SW 1271 (cell line): Measurements from ENCODE around the gene RFTN1.
A peak's percentile ranks its signal among the peaks of the same experiment; 100 is the strongest.

Experiments used
- DNase-seq, 2 experiments: peaks; one replicate each; lab custom pipeline; 2025; lab: John Stamatoyannopoulos, UW

RFTN1 gene

GRCh38 chr3:16464511-16465148 lies 48.9 kb downstream of the RFTN1 start:
- no peak for DNase-seq

GRCh38 chr3:16463914-16464313 lies 49.6 kb downstream of the RFTN1 start:
- DNase-seq = no peak

GRCh38 chr3:16463119-16463518 lies 50.4 kb downstream of the RFTN1 start:
- DNase-seq = no peak

GRCh38 chr3:16462679-16463078 lies 50.8 kb downstream of the RFTN1 start:
- DNase-seq = no peak

GRCh38 chr3:16461463-16462245 lies 51.8 kb downstream of the RFTN1 start:
- DNase-seq = no peak

- DNase-seq = no peak
These were observed 52.6 kb downstream of the RFTN1 start for GRCh38 chr3:16460886-16461285.

- DNase-seq = no peak
These were observed 53.2 kb downstream of the RFTN1 start for GRCh38 chr3:16460273-16460672.

- no peak for DNase-seq
These were observed 56.6 kb downstream of the RFTN1 start for GRCh38 chr3:16456784-16457415.

- DNase-seq = no peak
These were observed 57.5 kb downstream of the RFTN1 start for GRCh38 chr3:16455966-16456365.

GRCh38 chr3:16455001-16455400 lies 58.5 kb downstream of the RFTN1 start:
- DNase-seq = no peak

GRCh38 chr3:16452261-16452660 lies 61.2 kb downstream of the RFTN1 start:
- DNase-seq = no peak

- no peak for DNase-seq
These were observed 64.1 kb downstream of the RFTN1 start for GRCh38 chr3:16449369-16449768.

- peak; percentile 6 to 33 for DNase-seq
These were observed 64.8 kb downstream of the RFTN1 start for GRCh38 chr3:16448639-16449070.

- no peak for DNase-seq
These were observed 66.4 kb downstream of the RFTN1 start for GRCh38 chr3:16447135-16447534.

- DNase-seq = no peak
These were observed 69.2 kb downstream of the RFTN1 start for GRCh38 chr3:16444344-16444743.

- no peak for DNase-seq
These were observed 70.8 kb downstream of the RFTN1 start for GRCh38 chr3:16442730-16443129.

- no peak for DNase-seq
These were observed 72.1 kb downstream of the RFTN1 start for GRCh38 chr3:16441371-16441875.

GRCh38 chr3:16439848-16440708 lies 73.4 kb downstream of the RFTN1 start:
- no peak for DNase-seq

GRCh38 chr3:16439163-16439847 lies 74.2 kb downstream of the RFTN1 start:
- DNase-seq = no peak

GRCh38 chr3:16437640-16438039 lies 75.9 kb downstream of the RFTN1 start:
- no peak for DNase-seq

- no peak for DNase-seq
These were observed 79.8 kb downstream of the RFTN1 start for GRCh38 chr3:16433701-16434151.
